GM19351 (cell line): Measurements from ENCODE around the gene STX17.
"Not testable (repeated sequence)": the region's sequence is repeated elsewhere in the genome, so short reads cannot be mapped to it uniquely, and the experiment has no call there.

Experiments
- ATAC-seq: cut with Tn5 transposase; IDR thresholded peaks from one replicate; pipeline ENCODE4 v1.9.1; 2021; ENCODE audit warnings: mild to moderate bottlenecking, moderate library complexity; ENCODE audit not compliant: unreplicated experiment

Gene STX17

DNA sequence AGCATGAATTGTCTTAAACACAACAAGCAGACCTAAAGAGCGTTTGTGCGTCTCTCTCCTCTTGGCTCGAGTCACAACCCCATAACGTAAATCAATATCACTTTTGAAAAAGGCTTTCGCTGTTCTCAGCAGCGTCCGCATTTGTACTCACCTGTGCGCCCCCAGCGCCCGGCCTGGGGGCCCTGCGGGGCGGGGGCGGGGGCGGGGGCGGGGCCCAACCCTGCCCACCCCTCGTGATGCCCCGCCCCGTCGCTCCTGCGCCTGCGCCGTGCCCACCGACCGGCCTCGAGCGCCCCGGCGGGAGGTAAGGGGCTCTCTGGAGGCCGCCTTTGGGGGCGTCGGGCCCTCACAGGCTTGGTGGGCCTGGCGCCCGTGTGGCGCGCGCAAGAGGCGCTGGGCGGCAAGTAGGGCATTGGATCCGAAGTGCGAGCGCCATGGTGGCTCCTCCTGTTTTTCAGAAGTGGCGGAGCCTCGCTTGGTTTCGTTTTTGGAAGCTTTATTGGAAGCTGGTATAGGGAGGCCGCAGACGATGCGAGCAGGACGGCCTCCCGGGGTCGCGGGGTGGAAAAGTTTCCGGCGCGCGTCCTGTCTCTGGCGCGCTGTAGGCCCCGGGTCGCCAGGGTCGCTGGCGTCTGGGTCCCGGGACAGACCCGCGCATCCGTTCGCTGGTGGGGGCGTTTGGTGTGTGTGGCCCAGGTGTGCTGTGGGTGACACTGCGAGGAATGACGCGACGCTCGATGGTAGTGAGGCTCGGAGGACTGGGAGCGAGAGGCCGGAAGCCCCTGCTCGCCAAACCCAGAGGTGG, at the start of gene STX17:
STX17 (plus strand) TSS at position 252 of the 805 bp plus-strand sequence. CDS start 8,586 bp downstream, outside the sequence.
- ATAC-seq, result peak; percentile 89

DNA sequence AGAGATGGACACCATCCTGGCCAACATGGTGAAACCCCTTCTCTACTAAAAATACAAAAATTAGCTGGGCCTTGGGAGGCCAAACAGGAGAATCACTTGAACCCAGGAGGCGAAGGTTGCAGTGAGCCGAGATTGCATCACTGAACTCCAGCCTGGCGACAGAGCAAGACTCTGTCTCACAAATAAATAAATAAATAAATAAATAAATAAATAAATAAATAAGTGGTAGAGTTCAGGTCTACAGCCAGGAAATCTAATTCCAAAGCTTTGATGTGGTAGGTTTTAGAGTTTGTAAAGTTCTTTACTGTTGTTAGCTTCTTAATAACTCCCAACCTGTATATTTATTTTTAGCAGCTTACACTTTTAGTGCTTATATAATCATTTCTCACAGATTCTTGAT, 48.9 kb upstream of the STX17 start:
- ATAC-seq, result not testable (repeated sequence)

DNA sequence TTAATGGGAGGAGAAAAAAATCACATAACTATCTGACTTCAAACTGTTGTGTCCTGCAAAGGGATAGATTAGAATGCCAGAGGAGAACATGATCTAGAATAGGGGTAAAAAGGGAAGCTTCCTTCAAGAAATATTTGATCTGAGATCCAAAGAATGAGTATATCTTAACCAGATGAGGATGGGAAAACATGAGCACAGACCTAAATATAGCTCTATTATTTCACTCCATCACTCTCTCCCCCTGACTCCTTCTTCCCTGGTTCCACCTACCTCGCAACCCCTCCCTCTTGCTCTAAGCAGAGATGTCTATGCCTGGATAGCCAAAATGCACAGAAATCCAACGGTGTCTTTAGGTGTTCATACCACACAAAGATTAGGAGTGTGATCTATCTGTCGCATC, 48.4 kb upstream of the STX17 start:
- no peak for ATAC-seq

DNA sequence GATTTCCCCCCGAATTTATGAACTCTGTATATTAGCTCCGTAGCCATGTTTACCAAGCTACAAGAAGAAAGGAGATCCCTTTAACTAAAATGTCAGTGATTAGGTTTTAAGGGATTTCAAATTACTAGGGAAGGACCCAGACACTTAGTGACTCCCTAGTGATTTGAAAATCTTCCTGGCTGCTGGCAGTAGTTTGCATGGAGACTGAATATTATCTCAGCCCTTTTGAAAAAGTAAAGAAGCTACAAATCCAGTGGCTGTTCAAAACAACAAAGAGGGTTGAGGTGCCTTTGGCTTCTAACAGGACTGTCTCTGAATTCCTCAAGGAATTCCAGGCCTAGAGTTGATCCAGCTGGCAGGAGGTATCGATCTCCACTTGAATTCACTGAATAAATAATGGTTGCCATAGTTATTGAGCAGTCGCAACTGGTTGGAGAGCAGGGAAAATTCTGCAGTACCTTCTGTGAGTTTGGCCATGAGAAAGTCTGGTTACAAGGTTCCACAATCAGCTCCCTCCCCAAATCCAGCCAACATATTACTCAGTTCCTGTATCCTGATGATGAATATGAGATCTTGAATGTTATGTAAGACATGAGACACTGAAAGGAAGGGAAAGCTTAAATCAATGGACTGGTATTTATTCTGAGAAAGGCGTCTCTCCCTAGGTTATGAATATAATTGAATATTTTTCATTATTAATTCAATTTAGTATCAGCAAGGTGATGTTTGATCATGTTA, 47.0 kb upstream of the STX17 start:
- no peak for ATAC-seq

DNA sequence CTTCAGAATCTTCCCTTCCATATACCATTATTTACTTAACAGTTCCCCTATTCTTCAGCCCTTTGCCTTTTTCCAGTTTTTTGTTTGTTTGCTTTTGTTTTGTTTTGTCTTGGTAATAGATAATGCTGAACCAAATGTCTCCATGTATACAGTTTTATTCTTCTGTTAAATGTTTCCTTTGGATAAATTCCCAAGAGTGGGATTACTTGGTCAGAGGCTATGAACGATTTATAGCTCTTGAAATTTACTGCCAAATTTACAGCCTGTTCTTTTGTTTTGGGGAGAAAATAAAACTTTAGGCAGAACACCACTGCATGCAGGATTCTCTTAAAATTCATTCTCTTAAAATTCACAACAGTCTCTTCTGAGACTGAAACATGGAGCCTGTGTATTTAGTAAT, 46.2 kb upstream of the STX17 start:
- no peak for ATAC-seq

DNA sequence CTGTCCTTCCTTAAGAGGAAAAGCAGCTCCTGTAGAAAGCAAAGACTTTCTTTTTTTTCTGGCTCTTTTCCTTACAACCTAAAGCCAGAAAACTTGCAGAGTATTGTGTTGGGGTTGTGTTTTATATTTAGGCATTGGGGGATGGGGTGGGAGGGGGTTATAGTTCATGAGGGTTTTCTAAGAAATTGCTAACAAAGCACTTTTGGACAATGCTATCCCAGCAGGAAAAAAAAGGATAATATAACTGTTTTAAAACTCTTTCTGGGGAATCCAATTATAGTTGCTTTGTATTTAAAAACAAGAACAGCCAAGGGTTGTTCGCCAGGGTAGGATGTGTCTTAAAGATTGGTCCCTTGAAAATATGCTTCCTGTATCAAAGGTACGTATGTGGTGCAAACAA, 42.5 kb upstream of the STX17 start:
- no peak for ATAC-seq

DNA sequence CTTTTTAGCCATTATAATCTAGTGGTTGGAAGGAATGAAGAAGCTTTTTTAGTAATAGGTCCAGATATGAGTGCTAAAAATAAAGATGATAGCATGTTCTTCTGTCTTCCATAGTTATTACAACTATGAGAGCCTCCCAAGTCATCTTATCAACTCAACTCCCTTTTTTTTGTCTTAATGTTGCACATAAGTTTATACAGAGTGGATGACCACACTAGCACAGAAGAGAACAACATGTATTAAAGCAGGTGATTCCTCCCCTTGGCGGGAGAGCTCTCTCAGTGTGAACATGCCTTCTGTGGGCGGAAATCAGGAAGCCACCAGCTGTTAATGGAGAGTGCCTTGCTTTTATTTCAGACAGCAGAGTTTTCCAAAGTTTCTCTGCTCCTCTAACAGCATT, 40.1 kb upstream of the STX17 start:
- no peak for ATAC-seq

DNA sequence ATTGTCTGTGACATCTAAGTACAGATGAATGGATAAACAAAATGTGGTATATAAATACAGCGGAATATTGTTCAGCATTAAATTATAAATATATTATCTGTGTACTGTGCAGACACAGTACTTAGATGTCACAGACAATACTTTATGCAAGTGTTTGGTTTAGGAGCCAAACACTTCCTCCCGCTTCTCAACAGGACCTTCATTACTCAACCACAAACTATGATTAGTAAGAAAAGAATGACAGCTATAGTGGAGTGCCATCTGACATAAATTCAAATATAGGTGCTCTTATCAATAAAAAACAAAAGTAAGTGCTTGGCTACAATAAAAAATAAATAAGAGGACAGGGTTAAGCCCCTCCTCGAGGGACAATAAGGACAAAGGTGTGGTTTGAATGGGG, 38.9 kb upstream of the STX17 start:
- ATAC-seq, result no peak

DNA sequence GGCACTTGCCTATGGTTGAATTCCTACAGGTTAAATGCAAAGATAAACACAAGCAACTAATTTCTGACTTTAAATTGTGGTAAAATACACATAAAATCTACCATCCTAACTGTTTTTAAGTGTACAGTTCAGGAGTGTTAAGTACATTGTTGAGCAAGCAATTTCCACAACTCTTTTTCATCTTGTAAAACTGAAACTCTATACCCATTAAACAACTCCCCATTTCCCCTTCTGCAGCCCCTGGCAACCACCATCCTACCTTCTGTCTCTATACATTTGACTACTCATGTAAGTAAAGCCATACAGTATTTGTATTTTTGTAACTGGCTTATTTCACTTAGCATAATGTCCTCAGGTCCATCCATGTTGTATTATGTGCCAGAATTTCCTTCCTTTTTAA, 38.5 kb upstream of the STX17 start:
- ATAC-seq, result peak; percentile 67

DNA sequence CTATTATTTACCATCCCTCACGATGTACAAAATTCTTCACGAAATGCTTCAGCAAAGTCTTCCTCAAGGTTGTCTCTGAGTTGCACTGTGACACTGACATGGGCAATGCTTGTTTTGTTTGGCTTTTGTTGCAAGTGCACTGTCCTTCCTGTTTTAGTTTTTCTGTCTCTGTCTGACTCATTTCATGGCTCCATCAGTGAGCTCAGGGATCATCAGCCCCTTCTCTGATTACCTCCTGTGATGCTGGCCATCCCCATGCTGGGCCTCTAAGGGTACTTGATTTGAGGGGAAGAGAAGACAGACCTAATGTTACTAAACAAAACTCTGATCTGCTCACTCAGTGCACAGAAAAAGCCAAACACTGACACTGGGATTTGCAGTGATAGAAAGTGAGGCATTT, 37.6 kb upstream of the STX17 start:
- peak; percentile 92 for ATAC-seq

DNA sequence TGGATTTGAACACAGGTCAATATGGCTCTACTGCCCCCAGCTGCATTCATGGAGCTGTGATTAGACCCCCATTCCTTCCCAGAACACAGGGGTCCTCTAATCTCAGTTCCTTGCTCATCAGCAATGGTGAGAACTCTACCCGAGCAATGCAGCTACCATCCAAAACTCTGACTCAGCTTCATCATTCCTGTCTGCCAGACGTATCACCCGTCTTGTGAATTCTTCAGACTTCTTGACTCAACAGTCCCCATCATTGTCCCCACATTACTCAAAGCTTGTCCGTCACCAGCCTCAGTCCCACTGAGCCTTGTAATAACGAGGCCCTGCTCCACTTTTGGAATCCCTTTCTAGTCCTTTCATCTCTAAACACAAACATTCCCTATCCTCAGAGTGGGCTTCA, 36.3 kb upstream of the STX17 start:
- no peak for ATAC-seq

DNA sequence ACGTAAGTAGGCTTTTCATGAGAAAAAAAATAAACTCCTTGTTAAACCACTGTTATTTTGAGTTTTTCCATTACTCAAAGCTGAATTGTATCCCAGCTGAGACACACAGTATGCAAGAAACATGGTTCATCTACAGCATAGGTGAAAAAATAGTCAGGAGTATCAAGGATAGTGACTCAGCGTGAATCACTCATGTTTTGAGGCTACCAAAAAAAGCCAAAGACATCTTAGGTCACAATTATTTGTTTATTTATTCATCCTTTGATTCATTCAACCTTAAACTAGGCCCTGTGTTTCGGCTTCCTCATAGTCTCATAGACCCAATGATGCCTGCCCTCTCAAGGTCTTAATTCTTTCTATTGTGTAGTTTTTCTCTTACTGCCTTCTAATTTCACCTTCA, 32.9 kb upstream of the STX17 start:
- ATAC-seq, result no peak

DNA sequence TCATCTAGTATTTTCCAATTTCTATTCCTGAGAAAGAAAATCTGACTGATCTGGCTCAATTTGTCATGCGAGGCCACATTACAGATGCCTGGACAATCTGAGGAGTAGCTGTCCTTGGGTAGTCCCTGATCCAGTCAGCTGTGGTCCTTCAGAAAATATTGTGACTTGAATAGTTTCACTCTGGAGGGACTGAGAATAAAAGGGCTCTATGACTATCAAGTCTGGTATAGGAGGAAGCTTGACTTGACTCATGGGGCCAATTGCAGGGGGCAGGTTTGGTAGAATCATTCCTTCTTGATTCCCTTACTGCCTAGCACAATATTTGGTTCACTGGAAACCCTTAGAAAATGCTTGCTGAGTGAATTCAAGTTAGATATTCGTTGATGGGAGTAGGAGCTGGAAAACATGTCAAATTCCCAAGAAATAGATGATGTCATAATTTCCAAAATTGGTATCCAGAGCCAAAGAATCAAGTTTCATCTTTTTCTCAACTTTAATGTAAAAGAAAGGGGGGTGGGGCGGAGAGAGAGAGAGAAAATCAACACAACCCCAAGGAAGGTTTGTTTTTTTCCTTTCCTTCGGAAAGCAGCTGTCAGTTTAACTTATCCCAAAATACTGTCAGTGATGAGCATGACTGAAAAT, 32.4 kb upstream of the STX17 start:
- ATAC-seq, result no peak

DNA sequence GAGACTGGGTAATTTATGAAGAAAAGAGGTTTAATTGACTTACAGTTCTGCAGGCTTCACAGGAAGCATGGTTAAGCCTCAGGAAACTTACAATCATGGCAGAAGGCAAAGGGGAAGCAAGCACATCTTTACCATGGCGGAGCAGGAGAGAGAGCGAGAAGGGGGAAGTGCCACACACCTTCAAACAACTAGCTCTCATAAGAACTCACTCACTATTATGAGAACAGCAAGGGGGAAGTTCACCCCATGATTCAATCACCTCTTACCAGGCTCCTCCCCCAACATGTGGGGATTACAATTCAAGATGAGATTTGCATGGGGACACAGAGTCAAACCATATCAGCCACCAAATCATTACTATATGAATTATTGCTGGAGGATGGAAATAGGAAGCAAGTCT, 30.3 kb upstream of the STX17 start:
- no peak for ATAC-seq

DNA sequence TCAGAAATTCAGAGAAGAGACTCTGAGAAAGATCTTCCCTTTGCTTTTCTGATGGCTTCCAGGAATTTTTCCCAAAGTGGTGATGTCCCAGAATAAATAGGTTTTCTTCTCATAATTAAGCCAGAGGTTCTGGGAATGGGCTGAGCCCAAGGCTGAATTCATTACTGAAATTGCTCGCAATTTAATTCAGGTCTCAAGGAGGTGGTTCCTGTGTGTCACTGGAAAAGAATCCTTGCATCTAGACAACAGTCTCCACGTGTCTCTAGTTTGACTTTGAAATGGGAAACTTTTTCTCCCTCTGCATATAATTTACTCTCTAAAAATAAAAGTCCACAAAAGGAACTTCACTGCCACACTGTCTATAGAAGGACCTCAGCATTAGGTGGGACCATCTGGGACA, 27.8 kb upstream of the STX17 start:
- no peak for ATAC-seq

DNA sequence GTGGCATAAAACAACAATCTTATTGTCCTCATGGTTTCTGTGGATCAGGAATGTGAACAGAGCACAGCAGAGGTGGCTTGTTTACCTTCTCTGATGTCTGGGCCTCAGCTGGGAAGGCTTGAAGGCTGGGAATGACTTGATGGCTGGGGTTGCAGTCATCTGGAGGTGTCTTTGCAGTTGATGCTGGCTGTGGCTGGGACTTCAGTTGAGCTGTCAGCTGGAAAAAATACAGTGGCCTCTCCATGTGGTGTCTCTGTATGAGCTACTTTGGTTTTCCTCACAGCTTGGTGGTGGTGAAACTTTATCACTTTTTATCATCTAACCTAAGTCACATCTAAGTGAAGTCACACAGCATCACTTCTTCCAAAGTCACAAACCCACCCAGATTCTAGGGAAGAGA, 24.7 kb upstream of the STX17 start:
- no peak for ATAC-seq

DNA sequence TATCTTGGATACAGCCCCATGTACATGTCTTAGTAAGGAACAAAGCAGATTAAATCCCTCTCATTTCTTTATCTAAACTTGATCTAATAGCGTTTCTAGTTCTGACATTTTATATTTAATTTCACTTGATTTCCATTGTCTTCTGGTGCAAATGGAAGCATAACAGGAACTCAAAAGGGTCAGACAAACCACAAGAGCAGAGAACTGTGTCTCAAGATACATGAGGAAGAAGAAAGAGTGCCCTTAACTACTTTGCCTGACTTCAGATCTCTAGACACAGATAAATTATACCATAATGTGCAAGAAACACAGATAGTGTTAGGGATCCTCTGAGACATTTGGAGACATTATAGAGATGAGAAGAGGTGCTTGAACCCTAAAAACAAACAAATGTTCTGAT, 20.7 kb upstream of the STX17 start:
- ATAC-seq, result no peak

DNA sequence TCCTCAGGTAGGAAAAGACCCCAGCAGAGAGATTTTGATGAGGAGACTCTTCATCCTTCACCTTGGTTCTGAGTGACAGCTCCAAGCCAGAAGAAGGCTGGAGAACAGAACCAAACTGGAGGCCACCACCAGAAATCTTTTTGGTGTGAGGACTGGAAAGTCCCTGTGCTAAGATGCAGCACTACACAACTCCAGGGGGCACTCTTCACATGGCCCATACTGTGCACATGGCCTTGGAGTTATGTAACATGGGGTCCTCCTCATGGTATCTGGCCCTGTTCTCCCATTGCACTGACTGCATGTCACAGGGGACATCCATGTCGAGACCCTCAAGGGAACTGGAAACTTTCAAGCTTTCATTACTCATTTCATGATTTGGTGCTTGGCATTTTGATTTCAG, 17.3 kb upstream of the STX17 start:
- no peak for ATAC-seq

DNA sequence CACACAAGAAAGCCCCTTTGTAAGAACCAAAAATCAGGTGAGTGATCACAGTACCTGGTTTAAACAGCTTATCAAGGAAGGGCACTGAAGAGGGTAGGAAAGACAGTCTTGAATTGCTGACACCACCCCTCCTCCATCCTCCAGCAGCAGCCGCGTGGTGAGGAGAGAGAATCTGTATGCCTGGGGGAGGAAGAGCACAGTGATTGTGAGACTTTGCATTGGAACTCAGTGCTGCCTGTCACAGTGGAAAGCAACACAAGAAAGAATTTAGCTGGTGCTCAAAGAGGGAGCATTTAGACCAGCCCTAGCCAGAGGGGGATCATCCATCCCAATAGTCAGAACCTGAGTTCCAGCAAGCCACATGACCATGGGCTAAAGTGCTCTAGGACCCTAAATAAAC, 11.6 kb upstream of the STX17 start:
- no peak for ATAC-seq

DNA sequence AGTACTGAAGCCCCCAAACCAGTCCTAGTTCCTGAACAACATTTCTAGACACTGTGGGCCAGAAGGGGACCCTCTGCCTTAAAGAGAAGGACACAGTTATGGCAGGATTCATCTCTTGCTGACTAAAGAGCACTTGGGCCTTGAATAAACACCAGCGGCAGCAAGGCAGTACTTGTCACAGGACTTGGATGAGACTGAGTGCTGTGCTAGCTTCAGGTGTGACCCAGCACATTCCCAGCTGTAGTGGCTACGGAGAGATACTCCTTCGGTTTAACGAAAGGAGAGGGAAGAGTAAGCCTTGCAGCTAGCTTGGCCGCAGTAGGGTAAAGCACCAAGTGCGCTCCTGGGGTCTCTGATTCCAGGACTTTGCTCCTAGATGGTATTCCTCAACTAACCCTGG, 10.9 kb upstream of the STX17 start:
- ATAC-seq, result no peak

DNA sequence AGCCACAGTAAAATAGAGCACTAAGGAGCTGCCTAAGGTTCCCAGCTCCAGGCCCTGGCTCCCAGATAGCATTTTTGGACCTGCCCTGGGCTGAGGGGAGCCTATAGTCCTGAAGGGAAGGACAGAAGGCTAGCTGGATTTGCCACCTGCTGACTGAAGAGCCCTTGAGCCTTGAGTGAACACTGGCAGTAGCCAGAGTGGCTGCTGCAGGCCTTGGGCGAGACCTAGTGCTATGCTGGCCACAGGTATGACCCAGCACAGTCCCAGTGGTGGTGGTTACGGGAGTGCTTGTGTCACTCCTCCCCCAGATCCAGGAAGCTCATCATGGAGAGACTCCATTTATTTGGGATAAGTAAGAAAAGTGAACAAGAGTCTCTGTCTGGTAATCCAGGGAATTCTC, 10.3 kb upstream of the STX17 start:
- ATAC-seq, result no peak

DNA sequence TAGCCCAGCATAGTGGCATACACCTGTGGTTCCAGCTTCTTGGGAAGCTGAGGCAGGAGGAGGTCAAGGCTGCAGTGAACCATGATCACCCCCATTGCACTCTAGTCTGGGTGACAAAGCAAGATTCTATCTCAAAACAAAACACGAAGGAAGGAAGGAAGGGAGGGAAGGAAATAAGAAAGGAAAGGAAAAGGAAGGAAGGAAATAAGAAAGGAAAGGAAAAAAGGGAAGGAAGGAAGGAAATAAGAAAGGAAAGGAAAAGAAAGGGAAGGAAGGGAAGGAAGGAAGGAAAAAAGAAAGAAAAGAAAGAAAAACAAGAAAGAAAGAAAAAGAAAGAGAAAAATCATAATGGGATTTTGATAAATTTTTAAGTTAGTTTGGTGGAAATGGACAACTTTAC, 3.1 kb upstream of the STX17 start:
- no peak for ATAC-seq
